C4-2B (cell line): ENCODE data around the gene ANKRD11.

Source experiments
- ZFX ChIP-seq: fragments of 450-650 bp; IDR thresholded peaks from 2 replicates; pipeline ENCODE4 v1.6.1; 2017
- TF ChIP-seq, protein P1 (sequence below): fragments of 450-650 bp; conservative IDR thresholded peaks from 2 replicates; pipeline ENCODE4 v1.5.1; 2017; ENCODE audit warnings: mild to moderate bottlenecking

DNA sequence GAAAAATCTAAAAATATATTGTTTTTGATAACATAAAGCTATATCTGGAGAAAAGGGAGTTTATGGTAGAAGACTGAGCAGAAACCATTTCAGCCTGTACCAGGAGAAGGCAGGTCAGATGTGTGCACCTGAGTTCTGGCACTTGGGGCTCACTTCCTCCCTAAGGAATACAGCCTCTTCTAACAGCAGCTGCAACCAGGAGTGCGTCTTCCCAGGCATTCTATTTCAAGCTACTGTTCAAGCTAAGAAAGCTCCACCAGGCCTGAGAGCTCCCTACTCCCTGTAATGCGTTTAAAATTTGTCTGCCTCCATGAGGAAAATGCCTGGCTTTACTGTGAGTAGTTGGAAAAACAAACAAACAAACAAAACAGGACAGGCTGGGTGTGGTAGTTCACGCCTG, 176.8 kb downstream of the ANKRD11 start:
- TF ChIP-seq, protein P1, sequence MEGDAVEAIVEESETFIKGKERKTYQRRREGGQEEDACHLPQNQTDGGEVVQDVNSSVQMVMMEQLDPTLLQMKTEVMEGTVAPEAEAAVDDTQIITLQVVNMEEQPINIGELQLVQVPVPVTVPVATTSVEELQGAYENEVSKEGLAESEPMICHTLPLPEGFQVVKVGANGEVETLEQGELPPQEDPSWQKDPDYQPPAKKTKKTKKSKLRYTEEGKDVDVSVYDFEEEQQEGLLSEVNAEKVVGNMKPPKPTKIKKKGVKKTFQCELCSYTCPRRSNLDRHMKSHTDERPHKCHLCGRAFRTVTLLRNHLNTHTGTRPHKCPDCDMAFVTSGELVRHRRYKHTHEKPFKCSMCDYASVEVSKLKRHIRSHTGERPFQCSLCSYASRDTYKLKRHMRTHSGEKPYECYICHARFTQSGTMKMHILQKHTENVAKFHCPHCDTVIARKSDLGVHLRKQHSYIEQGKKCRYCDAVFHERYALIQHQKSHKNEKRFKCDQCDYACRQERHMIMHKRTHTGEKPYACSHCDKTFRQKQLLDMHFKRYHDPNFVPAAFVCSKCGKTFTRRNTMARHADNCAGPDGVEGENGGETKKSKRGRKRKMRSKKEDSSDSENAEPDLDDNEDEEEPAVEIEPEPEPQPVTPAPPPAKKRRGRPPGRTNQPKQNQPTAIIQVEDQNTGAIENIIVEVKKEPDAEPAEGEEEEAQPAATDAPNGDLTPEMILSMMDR = no peak
- TF ChIP-seq ZFX = no peak
